GM12891 (cell line): Measurements from ENCODE around the gene CFAP77.

Source experiments
- PAX5 ChIP-seq: IDR thresholded peaks from 2 replicates; pipeline ENCODE4 v1.6.1; 2011; ENCODE audit warnings: low read length, moderate library complexity, mild to moderate bottlenecking; ENCODE audit not compliant: insufficient read depth, severe bottlenecking
- POLR2A ChIP-seq: IDR thresholded peaks from 2 replicates; pipeline ENCODE4 v1.6.1; 2011; ENCODE audit warnings: low read depth, low read length, control low read depth
- POLR2AphosphoS5 ChIP-seq: IDR thresholded peaks from 2 replicates; pipeline ENCODE4 v1.6.1; 2011; ENCODE audit warnings: low read depth, low read length, control low read depth
- POU2F2 ChIP-seq: IDR thresholded peaks from 2 replicates; pipeline ENCODE4 v1.6.1; 2011; ENCODE audit warnings: low read depth, mild to moderate bottlenecking, control low read depth, low read length, moderate library complexity
- SPI1 ChIP-seq: IDR thresholded peaks from 2 replicates; pipeline ENCODE4 v1.6.1; 2011; ENCODE audit warnings: low read depth, low read length, control low read depth
- TAF1 ChIP-seq: IDR thresholded peaks from 2 replicates; pipeline ENCODE4 v1.6.1; 2011; ENCODE audit warnings: low read depth, low read length, control low read depth

DNA sequence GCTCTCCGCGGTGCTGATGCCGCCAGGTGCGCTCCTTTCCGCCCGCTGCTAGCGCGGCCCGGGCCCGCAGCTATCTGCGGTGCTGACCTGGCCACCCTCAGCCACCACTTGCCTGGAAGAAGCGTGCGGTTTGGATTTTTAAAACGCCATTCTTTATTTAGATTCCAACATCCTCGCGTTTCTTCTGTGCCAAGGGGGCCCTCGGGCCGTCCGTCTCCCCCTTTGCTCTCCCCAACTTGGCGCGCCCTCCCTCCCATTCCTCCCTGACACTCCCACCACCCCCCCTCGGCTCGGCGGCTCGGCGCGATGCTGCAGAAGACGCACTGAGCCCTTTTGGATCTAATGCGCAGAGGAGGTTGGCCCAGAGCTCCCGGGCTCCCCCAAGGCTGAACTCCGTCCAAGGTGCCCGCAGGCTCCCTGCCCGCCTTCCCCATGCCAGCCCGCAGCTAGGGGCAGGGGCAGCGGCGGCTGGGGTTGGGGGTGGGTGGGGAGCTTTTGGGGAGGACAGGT, 172.3 kb downstream of the CFAP77 start, which contains the start of gene BARHL1:
- TF ChIP-seq POLR2AphosphoS5 (no peak), POLR2A (no peak), TAF1 (no peak), POU2F2 (no peak), SPI1 (no peak), PAX5 (no peak)
